ENCODE measurements around the gene SOX1.

The SOX1 gene

DNA sequence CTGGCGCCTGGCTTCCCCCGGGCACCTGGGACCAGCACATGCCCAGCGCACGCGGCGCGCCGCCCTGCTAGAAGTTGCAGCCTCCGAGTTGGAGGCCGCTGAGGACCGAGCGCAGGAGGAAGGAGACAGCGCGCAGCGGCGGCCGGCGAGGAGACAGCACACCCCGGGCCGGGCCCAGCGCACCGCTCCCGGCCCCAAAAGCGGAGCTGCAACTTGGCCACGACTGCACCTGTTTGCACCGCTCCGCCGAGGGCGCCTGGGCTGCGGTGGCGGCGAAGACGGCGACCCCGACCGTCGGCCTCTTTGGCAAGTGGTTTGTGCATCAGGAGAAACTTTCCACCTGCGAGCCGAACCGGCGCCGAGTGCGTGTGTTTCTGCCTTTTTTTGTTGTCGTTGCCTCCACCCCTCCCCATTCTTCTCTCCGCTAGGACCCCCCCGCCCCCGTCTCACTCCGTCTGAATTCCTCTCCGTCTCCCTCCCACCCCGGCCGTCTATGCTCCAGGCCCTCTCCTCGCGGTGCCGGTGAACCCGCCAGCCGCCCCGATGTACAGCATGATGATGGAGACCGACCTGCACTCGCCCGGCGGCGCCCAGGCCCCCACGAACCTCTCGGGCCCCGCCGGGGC is at the start of gene SOX1:
TSS of gene SOX1 (plus strand) at position 34 of the 626 bp plus-strand sequence. CDS start at position 544, 510 bp downstream.
- DNase-seq = no peak

DNA sequence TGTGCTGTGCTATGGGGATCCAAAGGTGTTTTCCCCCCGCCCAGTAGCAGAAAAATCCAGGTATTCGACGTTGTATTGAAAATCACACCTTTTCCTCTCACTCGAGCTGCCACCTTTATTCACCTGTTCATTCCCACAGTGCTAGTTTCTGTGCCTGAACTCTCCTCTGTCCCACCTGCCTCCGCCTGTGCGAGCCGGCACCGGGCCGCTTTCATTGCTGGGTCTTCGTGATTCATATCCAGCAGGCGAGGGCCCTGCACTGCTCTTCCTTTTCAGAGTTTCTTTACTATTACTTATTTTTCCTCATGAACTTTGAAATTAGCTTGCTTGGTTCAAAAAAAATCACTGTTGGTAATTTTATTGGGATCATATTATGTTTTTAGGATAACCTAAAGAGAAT is 42.4 kb upstream of the SOX1 start:
- no peak for DNase-seq

DNA sequence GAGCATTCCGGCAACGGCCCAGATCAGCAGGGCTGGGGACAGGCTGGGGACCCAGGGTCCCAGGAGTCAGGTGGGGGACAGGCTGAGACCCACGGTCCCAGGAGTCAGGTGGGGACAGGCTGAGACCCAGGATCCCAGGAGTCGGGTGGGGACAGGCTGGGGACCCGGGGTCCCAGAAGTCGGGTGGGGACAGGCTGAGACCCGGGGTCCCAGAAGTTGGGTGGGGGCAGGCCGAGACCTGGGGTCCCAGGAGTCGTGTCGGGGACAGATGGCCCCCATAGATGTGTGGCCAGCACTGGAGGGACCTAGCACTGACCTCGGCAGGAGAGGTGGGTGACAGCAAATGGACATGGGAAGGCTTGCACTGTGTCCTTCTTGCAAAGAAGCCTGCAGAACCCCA is 39.7 kb upstream of the SOX1 start:
- DNase-seq = no peak

DNA sequence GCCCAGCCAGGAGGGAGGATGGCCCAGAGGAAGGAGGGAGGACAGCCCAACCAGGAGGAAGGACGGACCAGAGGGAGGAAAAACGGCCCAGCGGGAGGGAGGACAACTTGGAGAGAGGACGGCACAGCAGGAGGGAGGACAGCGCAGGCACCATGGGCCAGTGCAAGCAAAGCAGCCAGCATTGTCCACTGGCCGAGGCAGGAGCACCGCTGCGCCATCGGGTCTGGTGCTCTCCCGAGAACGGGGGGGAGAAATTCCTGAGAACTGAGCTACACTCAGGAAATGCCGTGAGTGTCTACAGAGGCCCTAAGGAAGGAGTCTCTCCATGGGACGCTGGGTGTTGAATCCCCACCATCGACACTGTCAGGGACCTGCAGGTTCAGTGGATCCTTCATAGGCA is 38.5 kb upstream of the SOX1 start:
- DNase-seq = no peak

DNA sequence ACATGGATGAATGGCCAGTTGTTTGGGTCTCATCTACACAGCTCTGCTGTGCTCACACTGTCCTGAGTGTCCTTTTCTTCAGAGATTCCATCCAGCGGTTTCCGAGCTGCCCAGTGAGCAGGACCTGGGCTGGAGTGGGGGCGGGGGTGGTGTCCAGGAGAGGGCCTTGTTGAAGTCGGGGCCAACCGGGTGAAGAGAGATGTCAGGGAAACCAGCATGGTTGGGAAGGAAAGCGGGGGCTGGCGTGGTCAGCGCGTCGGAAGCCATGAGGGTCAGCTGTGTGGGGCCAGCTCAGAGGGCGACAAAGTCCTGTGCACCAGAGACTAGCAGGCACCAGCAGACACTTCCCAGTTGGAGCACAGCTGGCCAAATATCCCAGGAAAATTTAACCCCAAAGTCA is 37.8 kb upstream of the SOX1 start:
- DNase-seq = no peak

DNA sequence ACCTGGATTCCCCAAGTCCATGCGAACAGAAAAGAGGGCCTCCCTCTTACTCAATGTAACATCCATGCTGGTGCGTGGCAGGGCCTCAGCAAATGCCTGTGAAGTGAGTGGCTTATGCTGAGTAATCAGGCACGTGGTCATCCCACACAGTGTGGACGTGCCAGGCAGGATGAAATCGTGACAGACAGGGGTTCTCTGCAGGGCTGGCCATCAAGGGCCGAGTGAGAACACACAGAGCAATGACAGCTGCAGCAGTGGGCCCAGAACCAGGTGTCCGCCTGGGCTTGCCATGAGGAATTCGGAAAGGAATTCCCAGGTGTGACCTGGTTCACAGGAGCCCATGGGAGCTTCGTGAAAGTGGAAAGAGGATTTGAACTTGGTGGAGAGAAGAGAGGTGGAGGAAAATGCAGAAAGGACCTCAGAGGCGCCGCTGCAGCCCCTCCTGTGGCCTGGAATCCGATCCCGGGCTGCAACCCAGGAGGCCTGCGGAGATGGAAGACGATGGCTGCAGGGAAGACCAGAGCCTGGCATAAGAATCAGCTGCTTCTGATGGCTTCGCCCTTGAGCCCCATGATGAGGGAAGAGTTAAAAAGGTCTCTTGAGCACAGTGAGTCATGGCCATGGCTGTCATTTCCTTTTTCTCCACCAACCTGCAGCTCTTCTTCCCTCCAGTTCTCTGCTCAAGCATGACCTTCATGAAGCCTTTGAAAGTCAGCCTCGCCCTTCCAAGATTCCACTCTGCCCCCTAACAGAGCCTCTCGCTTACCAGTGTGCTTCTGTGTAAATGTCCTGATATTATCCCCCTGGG is 34.6 kb upstream of the SOX1 start:
- DNase-seq = peak; percentile 9

DNA sequence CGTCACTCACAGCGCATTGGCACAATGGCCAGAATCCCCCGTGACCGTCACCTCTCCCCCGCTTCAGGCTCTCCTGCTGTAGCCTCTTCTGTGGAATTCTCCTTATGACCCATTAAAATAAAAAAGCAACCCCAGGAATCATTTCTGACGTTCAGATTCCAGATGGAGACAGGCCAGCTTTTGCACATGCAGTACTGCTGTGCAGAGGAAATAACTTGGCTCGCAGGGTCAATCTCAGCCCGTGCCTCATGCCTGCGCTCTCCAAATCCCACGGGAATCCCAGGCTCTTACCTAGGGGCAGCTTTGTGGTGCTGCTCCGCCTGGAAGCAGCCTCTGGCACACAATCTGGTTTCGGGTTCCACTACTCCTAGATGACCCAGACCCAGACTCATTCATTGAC is 32.7 kb upstream of the SOX1 start:
- no peak for DNase-seq

DNA sequence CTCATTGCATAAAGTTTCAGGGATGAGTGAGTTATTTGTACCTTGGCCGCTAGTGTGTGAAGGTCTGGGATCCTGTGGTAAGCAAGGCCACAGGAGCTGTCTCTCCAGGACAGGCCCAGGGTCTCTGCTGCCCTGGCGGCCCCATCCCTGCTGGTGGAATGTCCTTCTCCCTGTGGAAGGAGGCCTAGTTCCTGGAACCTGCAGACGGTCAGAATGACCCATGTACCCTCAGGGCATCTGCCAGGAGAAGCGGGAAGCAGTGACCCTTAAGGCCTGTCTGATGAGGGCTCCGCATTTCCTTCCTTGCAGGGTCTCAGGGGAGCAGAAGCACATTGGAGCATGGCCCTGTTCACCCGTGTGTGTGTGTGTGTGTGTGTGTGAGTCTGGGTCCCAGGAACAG is 32.1 kb upstream of the SOX1 start:
- DNase-seq = no peak

DNA sequence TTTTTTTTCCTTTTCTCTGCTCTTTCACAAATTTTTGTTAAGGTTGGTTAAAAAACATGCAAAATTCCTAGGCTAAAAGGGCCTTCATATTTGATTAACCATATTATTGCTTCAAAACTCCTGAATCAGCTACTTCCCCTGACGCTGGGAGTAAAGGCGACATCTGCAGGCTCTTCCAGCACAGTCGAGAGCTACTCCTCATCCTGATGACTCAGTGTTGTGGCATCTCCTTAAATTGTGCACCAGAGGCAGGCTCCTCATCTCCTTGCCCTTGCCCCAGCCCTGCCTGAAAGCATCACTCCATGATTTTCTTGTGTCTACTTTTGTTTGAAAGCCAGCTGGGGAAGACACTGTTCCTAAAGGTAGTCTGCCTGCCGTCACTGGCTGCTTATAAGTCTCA is 24.5 kb upstream of the SOX1 start:
- DNase-seq = no peak

DNA sequence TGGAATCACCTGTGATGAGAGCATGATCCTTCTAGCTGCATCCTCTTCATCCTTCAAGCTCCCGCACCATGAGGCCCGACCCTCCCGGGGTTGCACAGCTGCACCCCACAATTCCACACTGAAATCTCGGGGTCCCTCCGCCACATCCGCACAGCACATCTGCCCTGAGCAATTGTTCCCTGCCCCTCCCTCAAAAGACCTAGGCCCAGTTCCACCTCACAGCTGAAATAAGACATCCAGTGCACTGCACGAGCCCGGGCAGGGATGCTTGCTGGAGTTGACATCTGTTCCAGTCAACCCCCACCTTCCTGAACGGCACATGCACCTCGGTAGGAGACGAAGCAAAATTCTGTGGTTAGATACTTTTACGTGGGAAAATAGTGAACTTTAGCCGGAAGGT is 14.7 kb upstream of the SOX1 start:
- DNase-seq = no peak

DNA sequence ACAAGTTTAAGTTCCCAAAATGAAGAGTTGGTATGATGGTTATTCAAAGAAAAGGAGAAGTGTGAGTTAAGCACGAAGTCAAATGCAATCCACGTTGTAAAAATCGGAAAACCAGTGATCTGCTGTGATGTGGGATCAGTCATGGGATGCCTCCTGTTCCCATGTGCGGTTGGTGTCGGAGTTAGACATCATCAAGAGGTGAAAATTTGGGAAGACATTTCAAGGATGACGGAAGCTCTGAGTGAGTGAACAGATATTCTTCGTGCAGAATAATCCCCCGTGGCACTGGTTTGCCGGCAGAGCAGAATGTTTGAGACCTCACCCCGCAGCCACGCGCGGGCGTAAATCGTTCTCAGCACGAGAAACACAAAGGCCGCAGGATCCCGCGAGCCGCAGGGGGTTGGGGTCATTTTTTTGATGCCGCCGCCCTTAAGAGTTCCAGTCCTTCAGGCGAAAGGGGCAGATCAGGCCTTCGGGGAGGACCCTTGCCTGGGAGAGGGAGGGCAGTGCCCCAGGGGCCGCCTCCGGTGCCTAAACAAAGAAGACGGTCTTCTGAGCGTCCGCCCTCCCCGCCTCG is 13.7 kb upstream of the SOX1 start:
- DNase-seq = no peak

DNA sequence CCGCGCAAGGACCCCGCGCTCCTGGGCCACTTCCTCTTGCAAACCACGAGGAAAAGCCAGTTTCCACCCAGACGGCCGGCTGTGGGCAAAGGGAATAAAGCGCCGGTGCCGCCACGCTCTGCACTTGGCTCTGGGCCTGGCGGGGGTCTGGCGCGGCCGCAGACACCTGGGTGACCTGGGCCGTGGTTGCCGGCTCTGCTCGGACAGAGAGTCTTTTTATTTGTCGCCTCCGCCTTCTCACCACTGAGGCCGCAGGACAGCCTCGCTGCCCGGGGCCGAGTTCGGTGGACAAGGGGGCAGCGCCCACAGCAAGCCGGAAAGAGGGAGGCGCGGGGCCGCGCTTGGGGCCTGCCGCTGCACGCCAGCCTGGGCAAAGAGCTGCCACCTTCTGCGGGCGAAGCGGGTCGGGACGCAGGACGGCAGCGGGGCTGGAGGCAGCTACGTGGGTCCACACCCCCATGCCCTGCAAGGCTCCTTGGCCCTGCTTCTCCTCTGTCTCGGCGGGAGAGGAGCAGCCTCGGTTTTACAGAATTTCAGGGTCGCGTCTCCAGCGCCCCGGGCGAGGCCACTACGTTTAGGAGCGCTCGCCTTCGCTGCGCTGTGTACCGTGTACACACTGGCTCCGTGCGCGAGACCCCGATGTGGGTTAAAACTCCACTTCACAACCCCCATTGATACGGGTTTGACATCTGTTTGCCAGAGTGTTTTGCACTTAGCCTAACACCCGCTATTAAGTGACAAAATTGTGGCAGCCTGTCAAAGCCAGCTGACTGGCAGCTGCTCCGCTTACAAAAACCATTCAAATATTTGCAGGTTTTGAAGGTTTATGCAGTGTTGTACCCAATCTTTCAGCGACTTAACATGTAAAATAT is 13.0 kb upstream of the SOX1 start:
- DNase-seq = no peak

DNA sequence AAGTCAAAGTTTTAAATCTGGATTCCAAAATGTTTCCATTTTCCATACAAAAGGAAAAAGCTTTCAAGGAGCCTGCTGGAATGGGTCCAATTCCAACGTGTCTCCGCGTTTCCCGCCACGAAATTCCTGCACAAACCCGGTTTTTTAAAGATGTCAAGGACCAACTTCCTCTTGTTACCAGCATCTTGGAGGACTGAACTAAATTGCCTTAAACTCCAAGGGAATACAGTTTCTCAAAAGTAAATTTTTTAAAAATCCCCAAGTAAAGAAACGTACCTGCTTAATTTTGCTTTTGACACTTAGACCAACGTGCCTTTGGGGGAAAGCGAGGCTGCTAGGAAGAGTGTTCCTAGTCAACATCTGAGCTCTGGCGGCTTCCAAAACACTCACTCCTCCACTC is 12.3 kb upstream of the SOX1 start:
- no peak for DNase-seq

DNA sequence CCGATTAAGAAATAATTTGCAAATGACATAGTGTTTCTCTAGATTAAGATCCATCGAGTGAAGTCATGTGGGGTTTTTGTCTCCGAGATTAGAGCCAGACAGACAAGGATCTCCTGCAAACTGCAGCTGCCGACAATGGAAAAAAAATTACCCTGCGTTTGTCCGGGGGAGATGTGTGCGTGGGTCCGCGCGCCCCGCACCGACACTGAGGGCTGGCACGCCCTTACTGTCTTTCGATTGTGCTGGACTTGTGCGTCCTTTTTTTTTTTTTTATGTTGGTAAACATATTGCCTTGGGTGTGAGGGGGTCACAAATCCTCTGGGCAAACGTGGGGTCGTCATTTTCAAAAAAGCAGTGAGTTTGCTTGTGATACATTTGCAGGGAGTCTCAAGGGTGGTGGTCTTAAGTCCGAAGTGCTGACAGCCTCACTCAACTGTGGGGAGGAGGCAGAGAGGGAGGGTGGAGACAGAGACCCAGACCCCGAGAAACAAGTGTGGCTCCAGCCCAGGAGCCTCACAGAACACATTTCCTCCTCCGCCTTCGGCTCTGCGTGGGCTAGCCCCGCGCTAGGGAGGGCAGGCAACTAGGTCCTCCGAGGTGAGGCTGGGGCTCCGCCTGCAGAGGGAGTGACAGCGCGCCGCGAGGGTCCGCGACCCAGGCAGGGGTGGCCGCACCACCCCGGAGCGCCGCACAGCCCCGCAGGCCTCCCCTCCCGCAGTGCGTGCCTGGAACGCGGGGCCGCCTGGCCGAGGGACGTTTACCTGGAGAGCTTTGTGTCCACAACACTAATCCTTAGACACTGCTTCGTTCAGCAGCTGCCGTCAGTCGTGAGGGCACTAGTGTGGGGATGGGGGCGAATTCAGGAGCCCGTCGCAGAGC is 11.7 kb upstream of the SOX1 start:
- no peak for DNase-seq

DNA sequence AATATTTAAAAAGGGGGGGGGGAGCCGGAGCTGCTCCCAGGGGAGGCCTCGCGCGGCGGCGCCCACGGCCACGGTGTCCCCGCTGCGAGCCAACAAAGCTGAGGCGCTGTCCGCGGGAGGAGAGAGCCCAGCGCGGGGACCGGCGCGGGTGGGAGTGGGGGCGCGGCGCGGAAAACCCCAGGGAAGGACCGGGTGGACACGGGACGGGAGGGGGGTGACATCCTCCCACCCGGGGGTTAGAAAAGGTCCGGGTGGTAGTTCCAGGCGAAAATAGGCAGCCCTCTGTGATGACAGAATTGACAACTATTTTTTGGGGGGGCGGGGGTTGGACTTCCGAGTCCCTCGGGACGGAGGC is 11.1 kb upstream of the SOX1 start:
- no peak for DNase-seq

DNA sequence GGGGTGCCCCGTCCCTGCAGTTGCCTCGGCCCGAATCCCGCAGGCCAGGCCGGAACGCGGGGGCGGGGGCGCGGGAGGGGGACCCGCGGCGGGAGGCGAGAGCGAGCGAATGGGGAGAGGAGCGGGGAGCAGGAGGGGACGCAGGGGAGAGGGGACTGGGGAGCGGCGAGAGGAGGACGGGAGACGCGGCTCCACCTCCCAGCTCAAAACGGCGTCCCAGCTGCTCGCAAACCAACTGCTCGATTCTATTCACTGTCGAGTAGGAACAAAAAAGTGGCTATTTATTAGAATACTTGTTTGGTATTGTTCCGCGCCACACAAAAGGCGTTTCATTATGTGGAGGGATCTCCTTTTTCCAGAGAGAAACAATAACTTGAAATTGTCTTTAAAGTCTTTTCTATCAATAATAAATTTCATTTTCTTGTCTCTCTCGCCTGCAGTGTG is 10.6 kb upstream of the SOX1 start:
- DNase-seq = no peak

DNA sequence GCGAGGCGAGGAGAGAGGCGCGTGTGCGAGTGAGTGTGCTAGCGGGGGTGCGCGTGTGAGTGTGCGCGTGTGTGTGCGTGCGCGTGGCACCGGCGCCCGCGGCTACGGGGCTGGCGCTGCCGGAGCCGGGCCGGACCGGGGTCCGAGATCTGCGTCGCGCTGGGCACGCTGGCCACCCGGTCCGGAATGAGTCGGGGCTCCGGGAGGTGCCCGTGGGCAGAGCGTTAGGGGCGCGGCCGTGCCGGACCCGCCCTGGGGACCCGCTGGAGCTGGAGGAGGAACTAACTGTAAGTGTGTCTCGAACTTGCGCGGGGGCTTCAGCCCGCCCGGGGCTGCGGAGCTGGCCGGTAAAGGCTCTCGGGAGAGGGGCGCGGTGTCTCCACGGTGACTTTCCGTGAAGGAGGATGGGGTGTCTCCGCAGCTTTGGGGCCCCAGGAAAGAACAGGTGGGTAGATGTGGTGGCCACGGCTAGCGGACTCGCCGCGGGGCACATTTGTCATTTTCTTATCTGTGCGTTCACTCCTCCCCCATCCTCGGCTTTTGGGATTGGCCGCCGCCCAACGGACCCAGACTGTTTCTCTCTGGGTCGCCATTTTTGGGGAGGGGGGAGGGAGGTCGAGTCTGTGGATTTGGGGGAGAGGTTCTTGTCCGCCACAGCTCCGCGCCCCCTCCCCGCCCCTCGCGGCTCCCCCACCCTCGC is 10.1 kb upstream of the SOX1 start:
- DNase-seq = no peak

DNA sequence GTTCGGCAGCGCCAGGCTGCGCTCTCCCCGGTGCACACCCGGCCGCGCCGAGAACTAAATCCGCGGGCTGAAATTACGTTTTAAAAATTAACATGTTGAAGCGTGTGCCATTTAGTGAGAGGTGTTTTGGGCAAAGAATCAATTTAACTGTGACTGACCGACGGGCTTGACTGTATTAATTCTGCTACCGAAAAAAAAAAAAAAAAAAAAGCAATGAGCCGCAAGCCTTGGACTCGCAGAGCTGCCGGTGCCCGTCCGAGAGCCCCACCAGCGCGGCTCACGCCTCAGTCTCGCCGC is 9.6 kb upstream of the SOX1 start:
- no peak for DNase-seq

DNA sequence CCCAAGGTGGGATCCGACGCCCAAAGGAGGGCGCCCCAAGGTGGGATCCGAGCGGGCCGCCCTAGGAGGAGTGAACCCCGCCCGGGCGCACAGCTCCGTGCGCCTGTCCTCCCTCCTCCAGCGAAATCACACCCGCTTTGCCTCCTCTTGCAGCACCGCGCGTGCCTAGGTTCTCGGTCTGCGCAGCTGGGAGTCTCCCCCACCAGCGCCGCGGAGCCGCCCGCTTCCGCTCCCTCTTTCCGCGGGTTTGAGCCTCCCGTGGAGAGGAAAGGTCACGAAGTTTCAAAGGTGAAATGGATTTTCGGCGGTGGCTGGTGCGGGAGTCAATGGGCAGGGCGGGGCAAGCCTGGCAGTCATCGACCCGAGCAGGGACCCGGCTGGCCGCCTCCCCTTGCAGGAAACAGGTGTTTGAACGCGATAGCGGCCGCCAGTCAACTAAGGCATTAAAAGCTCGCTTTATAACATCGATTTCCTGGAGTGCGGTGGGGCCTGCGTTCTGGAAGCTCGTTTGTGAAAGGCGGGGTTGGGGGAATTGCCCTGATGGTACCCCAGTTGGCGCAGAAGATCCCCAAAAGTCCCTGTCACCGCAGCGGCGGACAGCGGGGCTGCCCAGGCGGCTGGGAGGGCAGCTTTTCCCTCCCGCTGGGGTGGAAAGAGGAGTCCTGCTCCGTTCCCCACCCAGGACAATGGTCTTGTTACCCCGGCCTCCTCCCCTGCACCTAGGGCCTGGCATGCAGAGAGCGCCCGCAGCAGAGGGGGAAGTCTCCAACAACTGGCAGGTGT is 9.0 kb upstream of the SOX1 start:
- no peak for DNase-seq

DNA sequence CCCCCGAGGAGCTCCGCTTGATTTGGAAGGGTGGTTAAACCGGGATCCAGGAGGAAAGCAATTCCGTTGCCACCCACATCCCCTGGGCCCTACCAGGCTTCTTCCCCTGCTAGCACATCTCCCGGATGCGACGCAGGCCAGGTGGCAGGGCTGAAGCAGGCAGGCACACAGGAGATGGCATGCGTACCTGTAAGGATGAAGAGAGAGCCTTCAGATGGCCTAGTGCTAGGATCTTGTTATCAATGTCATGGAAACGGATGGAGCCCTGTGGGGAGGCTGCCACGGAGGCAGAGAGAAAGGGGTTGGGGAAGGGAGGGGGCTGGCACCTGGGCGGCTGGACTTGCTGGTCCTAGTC is 8.5 kb upstream of the SOX1 start:
- no peak for DNase-seq

DNA sequence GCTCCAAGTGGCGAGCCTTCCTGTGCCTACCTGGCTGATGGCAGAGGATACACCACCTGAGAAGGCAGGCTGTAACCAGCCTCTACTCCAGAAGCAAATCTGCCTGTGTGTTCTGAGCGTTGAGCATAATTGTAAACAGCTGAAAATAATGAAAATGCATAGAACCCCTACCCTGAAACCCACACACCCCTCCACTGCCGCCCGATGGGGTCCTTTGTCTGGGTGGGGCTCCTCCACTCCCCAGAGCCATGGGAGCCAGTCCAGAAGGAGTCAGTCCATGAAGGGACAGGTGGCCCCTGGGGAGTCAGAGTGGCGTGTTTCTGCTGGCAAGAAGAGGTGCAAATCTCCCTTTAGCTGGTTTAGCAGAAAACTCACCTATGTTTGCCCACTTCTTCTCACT is 8.0 kb upstream of the SOX1 start:
- DNase-seq = no peak

All from HCEC 1CT (cell line).